Heart left ventricle (tissue), 16 donors: ENCODE measurements around the gene PTPN21. TPM values are rescaled to one million over a fixed set of nuclear protein-coding genes. Genes with fewer than 3 reads are reported as not detected.

Experiments
- ATAC-seq, 4 donors: fragments of 200-7000 bp; cut with Tn5 transposase; one replicate each; pipeline ENCODE4 v1.9.1; 2020 to 2022; ENCODE audit warnings: moderate library complexity in 4 of 4, mild to moderate bottlenecking in 3 of 4, moderate number of reproducible peaks in 1 of 4
- DNase-seq, 5 donors: peaks; one replicate each; pipeline ENCODE4 v3.0.0-alpha.2; 2020
- H3K27ac ChIP-seq, 12 donors: fragments of 200-600 bp; sonication (generic) in 4 of 12; one replicate each; pipeline versions ENCODE4 v1.5.0 to v1.8.0; 2016 to 2022; ENCODE audit warnings: mild to moderate bottlenecking in 2 of 12
- H3K27me3 ChIP-seq, 9 donors: fragments of 200-600 bp; sonication (generic) in 2 of 9; one replicate each; pipeline versions ENCODE4 v1.5.1 to v1.8.0; 2016 to 2022; ENCODE audit warnings: mild to moderate bottlenecking in 3 of 9
- H3K36me3 ChIP-seq, 9 donors: fragments of 200-600 bp; sonication (generic) in 2 of 9; one replicate each; pipeline versions ENCODE4 v1.5.0 to v1.8.0; 2018 to 2022; ENCODE audit warnings: mild to moderate bottlenecking in 2 of 9
- H3K4me1 ChIP-seq, 12 donors: fragments of 200-600 bp; sonication (generic) in 4 of 12; one replicate each; pipeline versions ENCODE4 v1.5.0 to v1.8.0; 2016 to 2022; ENCODE audit warnings: mild to moderate bottlenecking in 3 of 12
- H3K4me3 ChIP-seq, 12 donors: fragments of 200-600 bp; sonication (generic) in 4 of 12; one replicate each; pipeline versions ENCODE4 v1.5.0 to v1.8.0; 2017 to 2022; ENCODE audit warnings: mild to moderate bottlenecking in 9 of 12, moderate library complexity in 4 of 12
- H3K9me3 ChIP-seq, 12 donors: fragments of 200-600 bp; sonication (generic) in 4 of 12; one replicate each; pipeline versions ENCODE4 v1.5.0 to v1.8.0; 2016 to 2022; ENCODE audit warnings: mild to moderate bottlenecking in 1 of 12
- CTCF ChIP-seq, 12 donors: fragments of 200-600 bp; sonication (generic) in 4 of 12; IDR thresholded peaks; one replicate each; pipeline versions ENCODE4 v1.5.0 to v1.8.0; 2018 to 2022; ENCODE audit warnings: antibody characterized with exemption in 12 of 12, mild to moderate bottlenecking in 5 of 12
- POLR2A ChIP-seq, 2 donors: fragments of 450-650 bp; IDR thresholded peaks; one replicate each; pipeline ENCODE4 v1.6.1; 2017; ENCODE audit warnings: antibody characterized with exemption in 2 of 2, mild to moderate bottlenecking in 2 of 2, moderate library complexity in 2 of 2
- WGBS, 4 donors: extraction: QIAGEN DNeasy Blood & Tissue Kit in 2 of 4; methylation state at CpG; one replicate each; pipeline versions ENCODE4 v1.1.5 to v1.1.7; 2013 to 2018; 5-methylcytosine and 5-hydroxymethylcytosine counted together
- intact Hi-C, 10 donors: fragments of 100-400 bp; cut with DNase I; formaldehyde crosslinking; loops; one replicate each; pipeline versions ENCODE4 v1.11.1 to v1.14.2; 2022
- polyA plus RNA-seq, 2 donors: library from polyadenylated mRNA; stranded (reverse); fragments of 200-250 nt; gene quantifications; one replicate each; pipeline ENCODE4 v1.2.3, GENCODE V29; 2013
- total RNA-seq, 9 donors: library from RNA; depleted of rRNA in 2 of 9; stranded (reverse); fragments of >200 nt in 2 of 9; fragmentation: NEBNext Ultra II Directional in 3 of 9; extraction: Animal tissue kit (Norgen Biotek cat#: 25700) in 3 of 9; gene quantifications; one replicate each; pipeline versions ENCODE4 v1.1.0 to v1.2.4, GENCODE V29; 2016 to 2023
- donor health status: ischemic (EF 13 %, LVEDD 7.1; RV severe dilation, severe dysfunction).
- donor health status: healthy with polysubstance abuse.
- donor health status: DM: no; HTN: yes; CAD: no.
- donor health status: DM: no; HTN: no; CAD: no.
- donor health status: ischemic (EF 25% LVEDD 6.9; RV normal size, moderate dysfunction).
- donor health status: ischemic (EF 25% LVEDD 5.7; RV mildly dilated, moderate dysfunction).
- donor health status: healthy.
- donor health status: DM: yes; HTN: yes; CAD: no.
- donor health status: ischemic (EF 35%, LVEDD 5.7; RV mildly dilated, moderate dysfunction).
- donor health status: nonischemic (EF 11% LVEDD 7.7; RV severe dilation, severe dysfunction).
- donor health status: DM: yes; HTN: yes; CAD: no.
- donor health status: PGD.
- donor health status: ischemic (EF 29% LVEDD 5.4; RV normal size, mild dysfunction).
- donor health status: nonischemic (EF 23%, LVEDD 6.1; RV moderate dilation, normal function).

PTPN21 gene
- total and polyA plus RNA-seq, 11 donors = 9.4 to 68.3 (median 24.8) TPM

- H3K9me3 ChIP-seq = no peaks in the 10 kb centered on the region
- DNase-seq (no peak), ATAC-seq (no peak)
- H3K27ac ChIP-seq = no peak overlapping the region
- H3K27me3 ChIP-seq = no peaks in the 10 kb centered on the region
- H3K4me3 ChIP-seq = no peak overlapping the region
- intact Hi-C loops = no loop called here
- H3K4me1 ChIP-seq = peaks cover 0 to 41% (median 7%) of the 10 kb centered on the region in 12 donors
- TF ChIP-seq POLR2A (IDR thresholded peaks at IDR 0.05) = no peak
- no peak for TF ChIP-seq CTCF (IDR thresholded peaks at IDR 0.05)
- H3K36me3 ChIP-seq = peaks cover 3 to 97% (median 53%) of the 10 kb centered on the region in 9 donors
- 96 to 99% (median 97%) methylated on average over 18 to 36 of the region's 36 CpGs for WGBS, 4 donors
Observed at GRCh38 chr14:88478931-88479330, 75.9 kb downstream of the PTPN21 start.

- Histone ChIP-seq H3K27me3 (no peaks in the 10 kb centered on the region), H3K4me3 (no peak overlapping the region), H3K9me3 (no peaks in the 10 kb centered on the region), H3K4me1 (peaks cover 0 to 41% (median 7%) of the 10 kb centered on the region in 12 donors), H3K27ac (peak overlapping the region in 1 of 12 donors; percentile 46), H3K36me3 (peaks cover 3 to 98% (median 50%) of the 10 kb centered on the region in 9 donors)
- ATAC-seq (peak; percentile 74 to 85 (median 78)), DNase-seq (peak in 3 of 5 donors; percentile 27 to 68 (median 36))
- WGBS, 4 donors = 58 to 73% (median 67%) methylated on average over 6 of the region's 6 CpGs
- intact Hi-C loops = no loop called here
- TF ChIP-seq POLR2A (IDR thresholded peaks at IDR 0.05) (no peak), CTCF (IDR thresholded peaks at IDR 0.05) (no peak)
Observed at GRCh38 chr14:88477513-88478250, 77.1 kb downstream of the PTPN21 start.

- H3K9me3 ChIP-seq = no peaks in the 10 kb centered on the region
- peak overlapping the region in 4 of 12 donors; percentile 8 to 46 (median 26) for H3K27ac ChIP-seq
- H3K27me3 ChIP-seq = no peaks in the 10 kb centered on the region
- TF ChIP-seq CTCF (IDR thresholded peaks at IDR 0.05) (no peak), POLR2A (IDR thresholded peaks at IDR 0.05) (no peak)
- H3K4me1 ChIP-seq = peaks cover 0 to 32% (median 6%) of the 10 kb centered on the region in 12 donors
- intact Hi-C loops = no loop called here
- H3K36me3 ChIP-seq = peaks cover 3 to 98% (median 50%) of the 10 kb centered on the region in 9 donors
- DNase-seq (no peak), ATAC-seq (peak in 2 of 4 donors; percentile 25 to 56)
- H3K4me3 ChIP-seq = no peak overlapping the region
- 60 to 74% (median 68%) methylated on average over 2 of the region's 2 CpGs for WGBS, 4 donors
Observed at GRCh38 chr14:88476825-88477224, 78.0 kb downstream of the PTPN21 start.

- peaks cover 0 to 27% (median 5%) of the 10 kb centered on the region in 12 donors for H3K4me1 ChIP-seq
- TF ChIP-seq POLR2A (IDR thresholded peaks at IDR 0.05) = no peak
- no peak for TF ChIP-seq CTCF (IDR thresholded peaks at IDR 0.05)
- DNase-seq (no peak), ATAC-seq (no peak)
- no peaks in the 10 kb centered on the region for H3K27me3 ChIP-seq
- no peak overlapping the region for H3K4me3 ChIP-seq
- intact Hi-C loops = no loop called here
- peak overlapping the region in 3 of 12 donors; percentile 21 to 46 (median 31) for H3K27ac ChIP-seq
- 77 to 85% (median 81%) methylated on average over 7 of the region's 7 CpGs for WGBS, 4 donors
- H3K36me3 ChIP-seq = peaks cover 3 to 100% (median 51%) of the 10 kb centered on the region in 9 donors
- H3K9me3 ChIP-seq = no peaks in the 10 kb centered on the region
Observed at GRCh38 chr14:88476214-88476774, 78.5 kb downstream of the PTPN21 start.
